GM12891 (cell line): ENCODE data around the gene CRAT.

Experiments
- PAX5 ChIP-seq: IDR thresholded peaks from 2 replicates; pipeline ENCODE4 v1.6.1; 2011; ENCODE audit warnings: low read length, moderate library complexity, mild to moderate bottlenecking; ENCODE audit not compliant: insufficient read depth, severe bottlenecking
- POLR2A ChIP-seq: IDR thresholded peaks from 2 replicates; pipeline ENCODE4 v1.6.1; 2011; ENCODE audit warnings: low read depth, low read length, control low read depth
- POLR2AphosphoS5 ChIP-seq: IDR thresholded peaks from 2 replicates; pipeline ENCODE4 v1.6.1; 2011; ENCODE audit warnings: low read depth, low read length, control low read depth
- POU2F2 ChIP-seq: IDR thresholded peaks from 2 replicates; pipeline ENCODE4 v1.6.1; 2011; ENCODE audit warnings: low read depth, mild to moderate bottlenecking, control low read depth, low read length, moderate library complexity
- TAF1 ChIP-seq: IDR thresholded peaks from 2 replicates; pipeline ENCODE4 v1.6.1; 2011; ENCODE audit warnings: low read depth, low read length, control low read depth

- TF ChIP-seq POLR2AphosphoS5 = no peak
- no peak for TF ChIP-seq POLR2A
- TF ChIP-seq PAX5 = no peak
- no peak for TF ChIP-seq TAF1
- TF ChIP-seq POU2F2 = no peak
Measured at GRCh38 chr9:129122133-129122532, 11.5 kb upstream of the CRAT start.
